HG03558 (cell line): ENCODE measurements around the gene FBN3.

Experiments
- ATAC-seq: cut with Tn5 transposase; IDR thresholded peaks from one replicate; pipeline ENCODE4 v1.9.1; 2021; ENCODE audit warnings: moderate number of reproducible peaks; ENCODE audit not compliant: unreplicated experiment; ENCODE audit errors: extremely low read depth

FBN3 gene

DNA sequence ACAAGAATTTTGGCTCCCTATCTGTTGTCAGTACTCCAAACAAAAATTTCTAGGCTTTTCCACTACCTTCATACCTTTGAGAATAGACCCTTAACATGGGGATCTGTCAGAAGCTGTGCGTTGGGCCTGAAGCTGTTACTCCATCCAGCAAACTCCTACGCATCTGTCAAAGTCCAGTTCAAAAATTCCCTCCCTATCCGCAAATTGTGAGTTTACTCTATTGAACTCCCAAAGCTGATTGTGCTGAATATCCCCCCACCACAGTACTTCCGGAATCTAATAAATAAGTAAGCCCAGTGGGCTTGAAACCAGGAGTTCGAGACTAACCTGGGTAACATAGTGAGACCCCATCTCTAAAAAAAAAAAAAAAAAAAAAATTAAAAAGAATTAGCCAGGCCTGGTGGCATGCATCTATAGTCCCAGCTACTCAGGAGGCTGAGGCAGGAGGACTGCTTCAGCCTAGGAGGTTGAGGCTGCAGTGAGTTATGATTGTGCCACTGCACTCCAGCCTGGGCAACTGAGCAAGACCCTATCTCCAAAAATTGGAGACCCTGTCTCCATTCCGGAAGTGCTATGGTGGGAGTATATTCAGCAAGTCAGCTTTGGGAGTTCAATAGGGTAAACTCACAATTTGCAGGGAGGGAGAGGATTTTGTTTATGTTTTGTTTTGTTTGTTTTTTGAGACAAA is 930 bp upstream of the FBN3 start:
- no peak for ATAC-seq

DNA sequence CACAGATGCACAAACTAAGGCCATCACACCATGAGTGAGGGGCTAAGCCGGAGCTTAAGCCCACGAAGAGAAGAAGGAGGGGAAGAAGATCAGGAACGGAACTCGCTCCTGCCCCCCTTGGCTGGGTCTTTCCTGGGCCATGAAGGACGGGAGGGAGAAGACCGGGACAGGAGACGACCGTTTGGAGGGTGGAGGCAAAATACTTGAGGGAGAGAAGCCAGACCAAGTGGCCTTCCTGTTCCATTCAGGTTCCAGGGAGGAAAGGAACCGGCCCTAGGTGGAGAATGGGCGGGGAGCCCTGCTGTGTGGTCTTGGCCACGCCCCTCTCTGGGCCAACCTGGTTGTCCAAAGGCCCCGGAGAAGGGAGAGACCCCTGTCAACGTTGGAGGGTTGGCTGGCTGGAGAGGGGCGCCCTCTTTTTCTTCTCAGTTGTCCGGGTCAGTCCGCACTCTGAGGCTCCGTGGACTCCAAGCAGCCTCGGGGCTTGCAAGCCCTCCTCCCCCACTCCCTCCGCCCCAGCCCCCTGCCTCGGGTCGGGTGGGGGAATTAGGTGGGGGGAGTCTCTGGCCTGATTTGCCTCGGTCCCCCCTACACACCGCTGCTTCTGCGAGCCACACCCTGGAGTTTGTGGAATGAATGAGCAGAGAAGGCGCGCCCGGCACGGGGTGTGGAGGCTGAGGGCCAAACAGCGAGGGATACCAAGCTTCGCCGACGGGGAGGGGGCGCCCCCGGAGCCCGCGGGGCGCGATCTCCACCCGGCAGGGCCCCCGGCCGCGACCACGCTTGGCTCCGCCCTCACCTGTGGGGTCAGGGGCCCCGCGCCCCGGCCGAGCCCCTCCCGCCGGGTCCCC is 757 bp downstream of the FBN3 start:
- no peak for ATAC-seq

DNA sequence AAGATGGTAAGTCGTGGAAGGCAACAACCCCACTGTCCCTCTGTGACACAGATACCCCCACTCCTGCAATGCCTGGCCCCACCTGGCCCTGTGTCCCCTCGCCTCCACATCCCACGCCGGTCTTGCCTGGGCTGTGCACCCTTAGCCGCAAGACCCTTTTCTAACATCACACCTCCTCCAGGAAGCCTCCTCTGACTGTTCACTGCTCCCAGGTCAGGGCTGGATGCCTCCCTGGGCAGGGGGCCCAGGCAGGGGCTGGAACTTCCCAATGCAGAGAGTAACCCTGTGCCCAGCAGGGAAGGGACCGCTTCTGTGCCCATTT is 1.3 kb downstream of the FBN3 start:
- no peak for ATAC-seq

DNA sequence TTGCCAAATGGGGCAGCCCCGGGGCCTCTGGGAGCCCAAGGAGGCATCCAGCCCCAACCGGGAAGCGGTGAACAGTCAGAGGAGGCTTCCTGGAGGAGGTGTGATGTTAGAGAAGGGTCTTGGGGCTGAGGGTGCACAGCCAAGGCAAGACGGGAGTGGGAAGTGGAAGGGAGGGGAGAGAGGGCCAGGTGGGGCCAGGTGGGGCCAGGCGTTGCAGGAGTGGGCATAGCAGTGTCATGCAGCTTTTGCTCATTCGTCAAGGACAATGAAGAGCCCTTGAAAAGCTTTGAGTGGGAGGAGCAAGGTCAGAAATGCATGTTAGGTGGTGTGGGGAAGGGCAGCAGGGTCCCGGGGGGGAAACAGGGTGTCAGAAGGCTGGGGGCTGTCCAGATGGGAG is 1.8 kb downstream of the FBN3 start:
- ATAC-seq, result no peak

DNA sequence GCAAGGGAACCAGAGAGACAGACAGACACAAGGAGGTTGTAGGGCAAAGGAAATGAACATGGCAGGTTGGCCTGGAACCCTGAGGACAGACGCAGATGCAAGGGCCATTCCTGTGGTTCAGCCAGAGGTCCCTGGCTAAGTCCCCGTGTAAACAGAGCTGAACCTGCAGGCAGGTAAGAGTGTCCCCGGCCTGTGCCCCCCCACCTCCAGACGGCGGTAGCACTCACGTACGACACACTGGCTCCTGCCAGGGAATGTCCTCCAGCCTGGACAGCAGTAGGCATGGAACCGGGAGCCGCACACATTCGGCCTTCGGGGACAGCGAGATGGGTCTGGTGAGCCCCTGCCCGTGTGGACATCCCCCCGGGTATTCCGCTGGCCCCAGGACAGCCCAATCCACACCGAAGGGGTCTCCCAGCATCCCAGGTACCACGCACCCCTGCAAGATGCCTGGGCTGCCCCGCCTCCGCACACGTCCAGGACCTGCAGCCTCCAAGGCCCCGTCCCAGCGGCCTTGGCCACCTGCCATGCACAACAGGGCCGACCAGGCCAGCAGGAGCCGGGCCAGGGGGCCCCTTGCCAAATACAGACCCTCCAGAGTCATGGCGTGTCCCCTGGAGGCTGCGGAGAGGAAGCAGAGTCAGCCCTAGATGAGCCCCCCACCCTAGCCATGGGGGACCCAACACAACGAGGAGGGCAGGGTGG is 2.4 kb downstream of the FBN3 start:
- ATAC-seq, result no peak

DNA sequence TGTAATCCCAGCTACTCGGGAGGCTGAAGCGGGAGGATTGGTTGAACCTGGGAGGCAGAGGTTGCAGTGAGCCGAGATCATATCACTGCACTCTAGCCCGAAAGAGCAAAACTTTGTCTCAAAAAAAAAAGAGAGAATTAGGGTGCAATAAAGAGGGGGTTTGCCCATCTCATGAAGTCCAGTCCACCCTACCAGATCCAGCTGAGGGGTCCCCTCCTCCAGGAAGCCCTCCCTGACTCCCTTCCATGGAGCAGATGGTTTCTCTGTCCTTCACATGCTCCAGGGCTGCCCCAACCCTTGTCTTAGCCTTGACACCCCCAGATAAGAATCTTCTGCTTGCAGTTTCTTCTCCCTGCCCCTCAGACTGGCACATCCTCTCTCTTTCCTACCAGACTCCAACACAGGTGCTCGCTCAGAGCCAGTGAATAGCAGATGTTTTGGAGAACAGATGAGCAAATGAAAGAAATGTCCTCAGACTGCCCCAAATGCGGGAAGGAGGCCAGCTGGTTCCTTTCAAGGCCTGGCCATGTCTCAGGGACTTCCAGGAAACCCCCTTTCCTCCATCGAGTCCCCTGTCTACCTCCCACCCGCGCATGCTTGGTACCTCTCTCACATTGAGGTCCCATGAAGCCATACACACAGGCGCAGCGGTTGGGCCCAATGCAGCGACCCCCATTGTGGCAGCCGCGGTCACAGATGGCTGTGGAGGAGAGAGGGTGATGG is 5.0 kb downstream of the FBN3 start:
- no peak for ATAC-seq

DNA sequence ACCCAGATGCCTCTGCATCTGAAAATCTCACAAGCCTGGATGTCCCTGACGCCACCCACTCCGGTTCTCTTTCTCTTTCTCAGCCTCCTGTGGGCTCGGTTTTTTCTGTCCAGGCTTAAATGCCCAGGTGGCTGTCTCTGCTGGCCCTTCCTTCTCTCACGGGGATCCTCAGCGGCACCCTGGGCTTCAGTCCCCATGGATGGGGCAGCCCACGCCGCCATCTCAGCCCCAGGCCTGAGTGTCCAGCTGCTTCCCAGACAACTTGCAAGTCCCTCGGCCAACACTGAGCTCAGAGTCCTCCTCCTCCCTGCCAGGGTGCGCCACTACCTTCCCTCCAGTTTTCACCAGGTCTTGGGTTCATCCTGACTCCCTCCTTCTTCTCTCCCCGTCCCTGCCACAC is 6.4 kb downstream of the FBN3 start:
- no peak for ATAC-seq

DNA sequence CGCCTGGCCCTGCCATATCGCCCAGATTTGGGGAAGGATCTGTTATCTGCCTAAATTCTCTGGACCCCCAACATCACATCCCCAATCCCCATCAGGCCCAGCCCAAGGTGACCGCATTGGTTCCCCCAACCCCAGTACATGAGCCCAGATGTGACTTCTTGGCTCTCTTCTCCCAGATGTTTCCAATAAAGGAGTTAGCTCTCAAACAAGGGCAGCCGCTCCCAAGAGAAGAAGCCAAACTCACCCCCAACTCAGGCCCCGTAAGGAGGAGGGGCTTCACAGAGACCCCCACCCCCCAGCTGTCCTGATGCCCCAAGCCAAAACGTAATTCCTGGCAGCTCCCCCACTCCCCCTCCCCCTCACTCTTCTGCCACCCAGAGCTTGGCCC is 6.9 kb downstream of the FBN3 start:
- ATAC-seq, result no peak

DNA sequence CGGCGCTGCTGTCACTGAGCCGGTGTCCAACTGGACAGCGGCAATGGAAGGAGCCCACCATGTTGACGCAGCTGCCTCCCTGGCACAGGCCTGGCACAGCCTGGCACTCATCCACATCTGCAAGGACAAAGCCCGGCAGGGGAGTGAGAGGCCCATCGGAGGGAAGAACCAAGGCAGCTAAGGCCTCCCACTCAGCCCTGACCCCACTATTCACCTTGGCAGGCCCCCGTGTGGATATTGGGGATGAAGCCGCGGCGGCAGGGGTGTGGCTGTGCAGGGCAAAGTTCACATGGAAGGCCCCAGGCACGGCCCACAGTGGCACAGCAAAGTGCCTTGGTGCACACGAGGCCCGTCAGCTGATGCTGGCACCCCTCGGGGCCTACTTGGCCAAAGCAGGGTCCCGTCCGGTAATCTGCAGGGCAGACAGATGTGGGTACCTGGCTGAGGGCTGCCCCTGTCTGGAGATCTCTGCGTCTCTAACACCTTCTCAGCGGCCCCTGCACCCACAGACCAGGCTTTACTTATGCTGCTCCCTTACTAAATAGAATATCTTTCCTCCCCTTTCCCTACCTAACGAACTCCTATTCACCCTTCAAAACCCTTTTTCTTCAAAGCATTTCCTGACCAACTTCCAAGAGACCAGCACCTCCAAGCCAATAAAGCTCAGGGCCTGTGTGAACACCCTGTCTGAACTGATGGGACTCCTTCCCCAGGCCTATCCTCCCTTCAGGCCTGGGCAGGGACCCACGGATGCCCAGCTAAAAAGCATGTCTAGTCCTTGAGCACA is 7.5 kb downstream of the FBN3 start:
- ATAC-seq, result no peak

DNA sequence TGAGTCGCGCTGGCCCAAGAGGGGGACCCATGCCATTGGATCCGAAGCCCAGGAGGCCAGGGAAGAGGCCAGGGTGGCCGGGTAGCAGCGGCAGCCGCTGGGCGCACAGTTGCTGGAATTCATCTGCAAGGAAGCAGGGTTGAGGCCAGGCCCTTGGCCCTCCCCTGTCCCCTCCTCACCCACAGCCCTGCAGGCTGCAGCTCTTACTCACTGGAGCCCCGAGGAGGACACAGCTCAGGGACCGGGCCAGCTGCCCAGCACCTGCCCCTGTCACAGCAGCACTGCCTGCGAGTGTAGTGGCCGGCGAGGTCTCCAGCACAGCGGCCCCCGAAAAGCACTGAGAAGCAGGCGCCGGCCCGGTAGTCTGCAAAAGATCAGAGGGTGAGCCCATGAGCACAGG is 11.2 kb downstream of the FBN3 start:
- ATAC-seq, result no peak

DNA sequence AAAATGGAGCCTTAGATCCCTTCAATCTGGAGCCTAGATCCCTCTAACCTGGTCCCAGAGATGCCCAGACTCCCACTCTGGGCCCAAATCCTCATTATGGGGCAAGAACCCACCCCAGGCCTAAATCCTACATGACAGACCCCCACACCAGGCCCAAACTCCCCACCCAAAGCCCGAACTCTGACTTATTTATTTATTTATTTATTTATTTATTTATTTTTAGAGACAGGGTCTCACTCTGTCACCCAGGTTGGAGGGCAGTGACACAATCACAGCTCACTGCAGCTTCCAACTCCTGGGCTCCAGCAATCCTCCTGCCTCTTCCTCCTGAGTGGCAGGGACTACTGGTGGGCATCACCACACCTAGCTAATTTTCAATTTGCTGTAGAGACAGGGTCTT is 12.0 kb downstream of the FBN3 start:
- ATAC-seq, result no peak

DNA sequence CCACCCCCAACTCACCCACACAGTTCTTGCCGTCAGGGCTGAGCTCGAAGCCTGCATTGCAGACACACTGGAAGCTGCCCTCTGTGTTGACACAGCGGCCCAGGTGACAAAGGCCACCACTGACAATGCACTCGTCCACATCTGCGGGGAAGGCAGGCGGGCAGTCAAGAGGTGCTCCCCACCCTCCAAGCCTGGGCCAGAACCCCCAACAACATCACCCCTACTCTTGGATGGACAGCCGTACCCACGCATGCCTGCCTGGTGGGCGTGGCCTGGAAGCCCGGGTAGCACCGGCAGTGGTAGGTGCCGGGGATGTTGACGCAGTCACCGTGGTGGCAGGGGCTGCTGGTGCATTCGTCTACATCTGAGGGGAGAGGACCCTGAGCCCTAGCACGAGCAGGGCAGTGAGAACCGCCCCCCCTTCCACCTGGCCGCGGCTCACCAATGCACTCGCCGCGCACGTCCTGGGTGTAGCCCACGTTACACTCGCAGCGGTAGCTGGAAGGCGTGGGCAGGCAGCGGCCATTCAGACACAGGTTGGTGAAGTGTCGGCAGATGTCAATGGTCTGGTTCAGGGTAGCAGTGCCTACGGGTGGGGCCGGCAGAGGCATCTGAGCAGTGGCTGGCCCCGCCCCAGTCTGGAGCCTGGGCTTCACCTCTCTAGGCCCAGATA is 13.3 kb downstream of the FBN3 start:
- no peak for ATAC-seq

DNA sequence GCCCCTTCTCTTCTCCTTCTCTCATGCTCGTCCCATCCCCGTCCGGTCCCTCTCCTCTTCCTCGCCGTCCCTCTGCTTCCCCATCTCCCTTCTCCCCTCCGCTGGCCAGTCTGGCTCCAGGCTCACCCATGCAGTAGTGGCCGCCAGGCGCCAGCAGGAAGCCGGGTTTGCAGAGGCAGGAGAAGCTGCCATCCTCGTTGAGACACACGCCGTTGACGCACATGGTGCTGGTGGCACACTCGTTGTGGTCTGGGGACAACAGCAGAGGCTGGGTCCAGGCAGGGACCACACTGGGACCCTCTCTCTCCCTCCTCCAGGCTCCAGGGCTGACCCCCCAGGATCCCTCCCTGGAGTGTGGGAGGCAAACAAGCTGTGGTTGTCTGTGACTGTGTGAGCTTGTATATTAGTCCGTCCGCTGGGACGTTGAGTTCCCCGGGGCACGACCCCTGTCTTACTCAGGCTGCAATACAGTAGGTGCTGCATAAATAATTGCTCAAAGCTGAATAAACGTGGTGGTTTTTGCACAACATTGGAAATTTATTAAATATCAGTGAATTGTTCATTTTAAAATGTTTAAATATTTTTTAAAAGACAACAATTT is 16.4 kb downstream of the FBN3 start:
- no peak for ATAC-seq

DNA sequence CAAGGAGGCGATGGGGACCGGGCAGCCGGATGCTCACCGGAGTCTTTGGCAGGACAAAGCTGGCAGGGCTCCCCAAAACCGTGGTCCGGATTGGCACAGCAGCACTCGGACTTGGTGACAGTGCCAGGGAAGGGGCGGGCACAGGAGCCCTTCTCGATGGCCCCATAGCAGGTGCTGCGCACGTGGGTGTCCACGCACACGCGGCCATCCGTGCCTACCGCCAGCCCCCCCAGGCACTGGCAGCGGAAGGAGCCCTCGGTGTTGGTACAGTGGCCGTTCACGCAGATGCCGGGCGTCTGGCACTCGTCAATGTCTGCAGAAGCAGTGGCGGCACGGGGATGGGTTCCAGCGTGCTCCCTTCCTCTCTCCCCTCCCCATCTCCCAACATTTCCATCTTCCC is 17.9 kb downstream of the FBN3 start:
- ATAC-seq, result no peak

DNA sequence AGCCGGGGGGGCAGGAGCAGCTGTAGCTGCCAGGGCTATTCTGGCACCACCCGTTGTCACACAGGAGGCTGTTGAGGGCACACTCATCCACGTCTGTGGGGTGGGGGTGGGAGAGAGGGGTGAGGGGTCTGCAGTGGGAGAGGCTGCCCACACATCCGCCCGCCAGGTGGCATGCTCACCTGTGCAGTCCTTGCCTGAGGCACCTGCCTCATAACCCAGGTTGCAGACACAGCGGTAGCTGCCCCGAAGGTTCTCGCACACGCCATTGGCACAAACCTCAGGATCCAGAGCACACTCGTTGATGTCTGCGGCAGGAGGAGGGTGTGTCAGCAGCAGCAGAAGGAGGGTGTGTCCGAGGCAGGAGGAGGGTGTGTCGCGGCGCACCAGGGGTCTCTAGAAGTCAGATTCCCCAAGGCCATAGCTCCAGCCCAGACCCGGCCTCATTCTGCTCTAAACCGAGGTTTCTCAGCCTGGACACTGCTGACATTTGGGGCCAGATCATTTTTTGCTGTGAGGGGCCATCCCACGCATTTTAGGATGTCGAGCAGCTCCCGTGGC is 20.3 kb downstream of the FBN3 start:
- ATAC-seq, result no peak

DNA sequence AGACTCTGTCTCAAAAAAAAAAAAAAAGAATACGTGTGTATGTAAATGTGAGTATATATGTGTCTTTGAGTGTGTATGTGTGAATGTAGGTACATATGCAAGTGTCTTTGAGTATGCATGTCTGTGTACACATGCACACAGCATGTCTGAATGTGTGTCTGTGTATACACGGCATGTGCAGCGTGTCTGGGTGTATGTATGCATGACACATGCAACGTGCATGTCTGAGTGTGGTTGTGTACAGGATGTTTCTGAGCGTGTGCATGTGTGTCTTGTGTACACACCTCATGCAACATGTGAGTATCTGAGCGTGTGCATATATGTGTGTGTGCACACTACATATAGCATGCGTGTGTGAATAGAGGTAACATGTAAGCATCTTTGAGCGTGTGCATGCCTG is 20.8 kb downstream of the FBN3 start:
- no peak for ATAC-seq

DNA sequence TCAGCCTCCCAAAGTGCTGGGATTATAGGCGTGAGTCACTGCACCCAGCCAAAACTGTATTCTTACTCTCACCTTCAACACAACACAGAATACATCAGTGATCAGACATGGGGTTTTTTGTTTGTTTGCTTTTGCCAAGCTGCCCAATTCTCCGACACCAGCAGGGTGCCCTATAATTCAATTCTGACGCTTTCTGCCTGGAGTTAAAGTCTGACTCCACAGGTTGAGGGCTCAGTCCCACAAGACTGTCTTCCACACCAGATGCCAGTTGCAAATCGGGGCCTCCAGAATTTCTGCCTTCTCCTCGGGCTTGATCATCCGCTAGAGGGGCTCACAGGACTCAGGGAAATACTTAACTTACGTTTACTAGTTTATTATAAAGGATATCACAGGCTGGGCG is 22.1 kb downstream of the FBN3 start:
- no peak for ATAC-seq

DNA sequence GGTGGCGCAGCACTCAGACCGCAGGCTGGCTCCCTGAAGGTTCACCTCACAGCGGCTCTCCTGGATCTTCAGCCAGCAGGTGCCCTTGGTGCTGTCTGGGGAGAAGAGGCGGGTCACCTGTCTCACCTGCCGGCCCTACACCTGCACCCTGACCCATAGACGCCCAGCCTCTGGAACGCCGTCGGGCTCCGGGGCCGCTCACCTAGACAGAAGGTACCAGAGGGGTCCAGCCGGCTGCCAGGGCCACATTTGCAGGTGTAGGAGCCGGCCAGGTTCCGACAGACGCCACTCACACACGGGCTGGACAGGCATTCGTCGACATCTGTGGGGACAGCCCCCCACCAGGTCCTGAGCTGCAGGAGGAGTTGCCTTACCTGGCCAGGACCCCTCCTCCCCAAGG is 22.9 kb downstream of the FBN3 start:
- no peak for ATAC-seq

DNA sequence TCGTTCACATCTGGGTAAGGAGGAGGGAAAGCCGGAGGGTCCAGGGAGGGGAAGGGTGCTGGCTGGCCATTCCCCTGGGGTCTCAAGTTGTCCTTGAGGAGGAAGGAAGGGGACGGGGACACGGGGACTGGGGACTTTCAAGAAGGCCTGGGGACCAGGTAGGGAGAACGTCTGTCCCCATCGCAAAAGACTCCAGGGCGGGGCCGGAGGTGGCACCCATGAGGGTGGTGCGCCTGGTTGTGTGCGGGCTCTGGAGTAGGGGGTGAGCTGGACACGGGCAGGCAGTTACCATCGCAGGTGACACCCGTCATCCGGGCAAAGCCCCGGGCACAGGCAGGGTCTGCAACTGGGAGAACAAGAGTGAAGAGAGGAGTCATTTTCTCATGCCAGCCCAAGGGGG is 23.4 kb downstream of the FBN3 start:
- ATAC-seq, result no peak
